Spleen (tissue), 11 donors: ENCODE measurements around the gene PI16. TPM values are rescaled to one million over a fixed set of nuclear protein-coding genes. Genes with fewer than 3 reads are reported as not detected.
A peak's percentile ranks its signal among the peaks of the same experiment; 100 is the strongest.

Experiments used
- DNase-seq: peaks from one replicate; pipeline ENCODE4 v3.0.0-alpha.2; 2020
- H3K27ac ChIP-seq, 8 donors: fragments of 200-600 bp; sonication (generic) in 7 of 8; 1 replicate in 4 of 8; 2 replicates in 4 of 8; pipeline versions ENCODE4 v1.5.0 to v1.8.0; 2016 to 2021; ENCODE audit warnings: inconsistent platforms in 4 of 8, mild to moderate bottlenecking in 4 of 8, moderate library complexity in 1 of 8
- H3K27me3 ChIP-seq, 7 donors: fragments of 200-600 bp; sonication (generic) in 6 of 7; replicated peaks in 1 of 7; 1 replicate in 4 of 7; 2 replicates in 3 of 7; pipeline versions ENCODE4 v1.5.0 to v1.8.0; 2016 to 2021; ENCODE audit warnings: inconsistent platforms in 3 of 7, mild to moderate bottlenecking in 1 of 7
- H3K36me3 ChIP-seq, 6 donors: fragments of 200-600 bp; sonication (generic) in 5 of 6; 1 replicate in 4 of 6; 2 replicates in 2 of 6; pipeline versions ENCODE4 v1.5.0 to v1.8.0; 2016 to 2021; ENCODE audit warnings: inconsistent platforms in 2 of 6
- H3K4me1 ChIP-seq, 6 donors: fragments of 200-600 bp; sonication (generic) in 5 of 6; 1 replicate in 3 of 6; 2 replicates in 3 of 6; pipeline versions ENCODE4 v1.5.0 to v1.8.0; 2016 to 2021; ENCODE audit warnings: inconsistent platforms in 3 of 6
- H3K4me3 ChIP-seq, 8 donors: fragments of 200-600 bp; sonication (generic) in 7 of 8; 1 replicate in 4 of 8; 2 replicates in 4 of 8; pipeline versions ENCODE4 v1.5.0 to v1.8.0; 2016 to 2021; ENCODE audit warnings: inconsistent platforms in 4 of 8, mild to moderate bottlenecking in 4 of 8, moderate library complexity in 2 of 8
- H3K9me3 ChIP-seq, 8 donors: fragments of 200-600 bp; sonication (generic) in 7 of 8; 1 replicate in 4 of 8; 2 replicates in 4 of 8; pipeline versions ENCODE4 v1.5.0 to v1.8.0; 2016 to 2021; ENCODE audit warnings: inconsistent platforms in 4 of 8
- CTCF ChIP-seq, 11 experiments: fragments of 200-600 bp in 7 of 11; fragments of 450-650 bp in 4 of 11; sonication (generic) in 4 of 11; IDR thresholded peaks in 8 of 11; conservative IDR thresholded peaks in 3 of 11; 1 replicate in 7 of 11; 2 replicates in 4 of 11; pipeline versions ENCODE4 v1.4.0 to v1.8.0; 2016 to 2021; ENCODE audit warnings: antibody characterized with exemption in 11 of 11, inconsistent platforms in 4 of 11, mild to moderate bottlenecking in 1 of 11
- POLR2A ChIP-seq, 3 donors: fragments of 450-650 bp; IDR thresholded peaks; one replicate each; pipeline ENCODE4 v1.5.1; 2017; ENCODE audit warnings: antibody characterized with exemption in 3 of 3, mild to moderate bottlenecking in 1 of 3
- POLR2AphosphoS5 ChIP-seq, 3 donors: sonication (generic); formaldehyde crosslinking; IDR thresholded peaks; one replicate each; pipeline ENCODE4 v1.5.1; 2017; ENCODE audit warnings: antibody characterized with exemption in 3 of 3
- WGBS, 5 donors: extraction: QIAGEN DNeasy Blood & Tissue Kit in 3 of 5; methylation state at CpG; one replicate each; pipeline versions ENCODE4 v1.1.5 to v1.1.7; 2013 to 2018; 5-methylcytosine and 5-hydroxymethylcytosine counted together
- intact Hi-C: fragments of 100-400 bp; cut with DNase I; formaldehyde crosslinking; loops from one replicate; pipeline ENCODE4 v1.15.0; 2023; ENCODE audit warnings: low total_unique reads
- polyA plus RNA-seq, 3 donors: library from polyadenylated mRNA; stranded (reverse); fragments of 200-250 nt; gene quantifications; one replicate each; pipeline ENCODE4 v1.2.1, GENCODE V29; 2013
- total RNA-seq, 7 donors: library from RNA; depleted of rRNA in 3 of 7; stranded (reverse); fragments of >200 nt in 3 of 7; fragmentation: NEBNext Ultra II Directional in 4 of 7; extraction: Animal tissue kit (Norgen Biotek cat#: 25700) in 4 of 7; gene quantifications; one replicate each; pipeline versions ENCODE4 v1.1.0 to v1.2.1, GENCODE V29; 2016 to 2021
- donor health status: healthy with polysubstance abuse.
- donor health status: DM: no; HTN: no; CAD: no; lungs with moderate emphysema.
- donor health status: DM: no; HTN: no; CAD: no.
- donor health status: Bipolar disorder and iron deficiency.
- donor health status: healthy.
- donor health status: DM: no; HTN: no; CAD: no.
- donor health status: DM: yes; HTN: yes; CAD: no.

PI16 gene
- total and polyA plus RNA-seq, 10 donors, result 0.94 to 7.3 (median 1.6) TPM; not detected in 1

GRCh38 chr6:36968266-36968977, 13.9 kb downstream of the PI16 start:
- intact Hi-C loops, result loop anchor here (10.0 kb wide), 1 partner anchor 64 kb away; no protein-coding TSS in a partner anchor
- Histone ChIP-seq H3K9me3 (no peaks in the 10 kb centered on the region), H3K4me3 (no peak overlapping the region), H3K27ac (no peak overlapping the region), H3K27me3 (no peaks in the 10 kb centered on the region), H3K36me3 (peaks cover 9 to 73% (median 68%) of the 10 kb centered on the region in 6 donors), H3K4me1 (peaks cover 0 to 17% (median 15%) of the 10 kb centered on the region in 6 donors)
- DNase-seq, result peak; percentile 57
- TF ChIP-seq POLR2AphosphoS5 (IDR thresholded peaks at IDR 0.05) (peak in 2 of 3 donors; percentile 24 to 35), CTCF (IDR thresholded peaks at IDR 0.05 in 8 of 11, conservative IDR thresholded peaks at IDR 0.05 in 3 of 11) (no peak)
- WGBS, 5 donors, result 89 to 95% (median 93%) methylated on average over 16 of the region's 16 CpGs

- Histone ChIP-seq H3K4me1 (peaks cover 0 to 9% (median 8%) of the 10 kb centered on the region in 6 donors), H3K27me3 (no peaks in the 10 kb centered on the region), H3K4me3 (no peak overlapping the region), H3K36me3 (peaks cover 9 to 82% (median 77%) of the 10 kb centered on the region in 6 donors), H3K9me3 (no peaks in the 10 kb centered on the region), H3K27ac (no peak overlapping the region)
- TF ChIP-seq CTCF (IDR thresholded peaks at IDR 0.05 in 8 of 11, conservative IDR thresholded peaks at IDR 0.05 in 3 of 11) (no peak), POLR2A (IDR thresholded peaks at IDR 0.05) (no peak), POLR2AphosphoS5 (IDR thresholded peaks at IDR 0.05) (peak in 1 of 3 donors; percentile 23)
- intact Hi-C loops, result loop anchor here (10.0 kb wide), 1 partner anchor 64 kb away; no protein-coding TSS in a partner anchor
- 87 to 95% (median 92%) methylated on average over 9 to 14 of the region's 14 CpGs for WGBS, 5 donors
- peak; percentile 32 for DNase-seq
Measured at GRCh38 chr6:36969240-36969691, 14.7 kb downstream of the PI16 start.

- 89 to 97% (median 93%) methylated on average over 17 of the region's 17 CpGs for WGBS, 5 donors
- no peaks in the 10 kb centered on the region for H3K4me1 ChIP-seq
- peak; percentile 58 for DNase-seq
- intact Hi-C loops, result loop anchor here (10.0 kb wide), 1 partner anchor 65 kb away; no protein-coding TSS in a partner anchor
- no peak for TF ChIP-seq POLR2A (IDR thresholded peaks at IDR 0.05)
- TF ChIP-seq CTCF (IDR thresholded peaks at IDR 0.05 in 8 of 11, conservative IDR thresholded peaks at IDR 0.05 in 3 of 11), result no peak
- TF ChIP-seq POLR2AphosphoS5 (IDR thresholded peaks at IDR 0.05), result no peak
- H3K36me3 ChIP-seq, result peaks cover 10 to 91% (median 86%) of the 10 kb centered on the region in 6 donors
- H3K27me3 ChIP-seq, result no peaks in the 10 kb centered on the region
- no peaks in the 10 kb centered on the region for H3K9me3 ChIP-seq
- no peak overlapping the region for H3K4me3 ChIP-seq
- H3K27ac ChIP-seq, result no peak overlapping the region
Measured at GRCh38 chr6:36969988-36970891, 15.7 kb downstream of the PI16 start.
